ENCODE results near the gene ENTR1. TPM values are rescaled to one million over a fixed set of nuclear protein-coding genes. Genes with fewer than 3 reads are reported as not detected.
A peak's percentile ranks its signal among the peaks of the same experiment; 100 is the strongest.

ENTR1 gene
- total RNA-seq, 1 experiment from 2014 or later = 64.2 TPM

- no peak for DNase-seq (ENCODE audit: low read depth)
Measured at GRCh38 chr9:136397643-136398042, 12.8 kb downstream of the ENTR1 start.

GRCh38 chr9:136396219-136396515 is 14.2 kb downstream of the ENTR1 start:
- DNase-seq (ENCODE audit: low read depth) = no peak

GRCh38 chr9:136395345-136396218 is 14.8 kb downstream of the ENTR1 start:
- DNase-seq (ENCODE audit: low read depth) = no peak

- DNase-seq (ENCODE audit: low read depth) = no peak
Measured at GRCh38 chr9:136395020-136395340, 15.4 kb downstream of the ENTR1 start.

GRCh38 chr9:136394312-136395019 is 15.9 kb downstream of the ENTR1 start:
- no peak for DNase-seq (ENCODE audit: low read depth)

GRCh38 chr9:136393531-136393930 is 16.9 kb downstream of the ENTR1 start:
- no peak for DNase-seq (ENCODE audit: low read depth)

- DNase-seq (ENCODE audit: low read depth) = no peak
Measured at GRCh38 chr9:136392538-136393449, 17.6 kb downstream of the ENTR1 start.

- DNase-seq (ENCODE audit: low read depth) = no peak
Measured at GRCh38 chr9:136391737-136392537, 18.5 kb downstream of the ENTR1 start.

- no peak for DNase-seq (ENCODE audit: low read depth)
Measured at GRCh38 chr9:136389396-136389795, 21.0 kb downstream of the ENTR1 start.

- no peak for DNase-seq (ENCODE audit: low read depth)
Measured at GRCh38 chr9:136387217-136387616, 23.2 kb downstream of the ENTR1 start.

GRCh38 chr9:136386018-136386417 is 24.4 kb downstream of the ENTR1 start:
- peak; percentile 63 for DNase-seq (ENCODE audit: low read depth)

- DNase-seq (ENCODE audit: low read depth) = no peak
Measured at GRCh38 chr9:136385015-136385414, 25.4 kb downstream of the ENTR1 start.

GRCh38 chr9:136383436-136383835 is 27.0 kb downstream of the ENTR1 start:
- DNase-seq (ENCODE audit: low read depth) = no peak

GRCh38 chr9:136381966-136382513 is 28.4 kb downstream of the ENTR1 start:
- no peak for DNase-seq (ENCODE audit: low read depth)

GRCh38 chr9:136381311-136381710 is 29.1 kb downstream of the ENTR1 start:
- no peak for DNase-seq (ENCODE audit: low read depth)

GRCh38 chr9:136380381-136380780 is 30.0 kb downstream of the ENTR1 start:
- no peak for DNase-seq (ENCODE audit: low read depth)

- DNase-seq (ENCODE audit: low read depth) = no peak
Measured at GRCh38 chr9:136379891-136380290, 30.5 kb downstream of the ENTR1 start.

- no peak for DNase-seq (ENCODE audit: low read depth)
Measured at GRCh38 chr9:136379401-136379800, 31.0 kb downstream of the ENTR1 start.

- no peak for DNase-seq (ENCODE audit: low read depth)
Measured at GRCh38 chr9:136379003-136379287, 31.5 kb downstream of the ENTR1 start.

- DNase-seq (ENCODE audit: low read depth) = no peak
Measured at GRCh38 chr9:136378170-136379002, 32.0 kb downstream of the ENTR1 start.
